ENCODE results near the gene SNX3. TPM values are rescaled to one million over a fixed set of nuclear protein-coding genes. Genes with fewer than 3 reads are reported as not detected.
A peak's percentile ranks its signal among the peaks of the same experiment; 100 is the strongest.

SNX3 gene
- total RNA-seq, 1 donor from 2014 or later, result 178 TPM

- Mint-ChIP-seq H3K36me3 (ENCODE audit: low read depth) (peaks cover 2% of the 10 kb centered on the region), H3K4me1 (ENCODE audit: low read depth) (peaks cover 40% of the 10 kb centered on the region), H3K4me3 (ENCODE audit: unreplicated experiment) (no peak overlapping the region), H3K27me3 (ENCODE audit: low read depth) (peaks cover 82% of the 10 kb centered on the region), H3K27ac (ENCODE audit: unreplicated experiment) (no peak overlapping the region), H3K9me3 (ENCODE audit: low read depth) (peaks cover 2% of the 10 kb centered on the region)
- no peak for TF ChIP-seq CTCF (IDR thresholded peaks at IDR 0.05)
- no peak for DNase-seq (ENCODE audit: low spot score)
Measured at GRCh38 chr6:108171918-108172516, 88.8 kb downstream of the SNX3 start.

GRCh38 chr6:108171291-108171917 lies 89.4 kb downstream of the SNX3 start:
- TF ChIP-seq CTCF (IDR thresholded peaks at IDR 0.05), result no peak
- Mint-ChIP-seq H3K4me1 (ENCODE audit: low read depth) (peaks cover 40% of the 10 kb centered on the region), H3K27me3 (ENCODE audit: low read depth) (peaks cover 81% of the 10 kb centered on the region), H3K9me3 (ENCODE audit: low read depth) (peaks cover 2% of the 10 kb centered on the region), H3K36me3 (ENCODE audit: low read depth) (peaks cover 2% of the 10 kb centered on the region), H3K4me3 (ENCODE audit: unreplicated experiment) (no peak overlapping the region), H3K27ac (ENCODE audit: unreplicated experiment) (no peak overlapping the region)
- no peak for DNase-seq (ENCODE audit: low spot score)

GRCh38 chr6:108170332-108171290 lies 90.2 kb downstream of the SNX3 start:
- Mint-ChIP-seq H3K36me3 (ENCODE audit: low read depth) (peaks cover 2% of the 10 kb centered on the region), H3K4me1 (ENCODE audit: low read depth) (peaks cover 41% of the 10 kb centered on the region), H3K27ac (ENCODE audit: unreplicated experiment) (no peak overlapping the region), H3K27me3 (ENCODE audit: low read depth) (peaks cover 81% of the 10 kb centered on the region), H3K4me3 (ENCODE audit: unreplicated experiment) (peak overlapping the region; percentile 16), H3K9me3 (ENCODE audit: low read depth) (peaks cover 2% of the 10 kb centered on the region)
- no peak for DNase-seq (ENCODE audit: low spot score)
- no peak for TF ChIP-seq CTCF (IDR thresholded peaks at IDR 0.05)

- H3K27ac Mint-ChIP-seq (ENCODE audit: unreplicated experiment), result no peak overlapping the region
- H3K27me3 Mint-ChIP-seq (ENCODE audit: low read depth), result peaks cover 81% of the 10 kb centered on the region
- TF ChIP-seq CTCF (IDR thresholded peaks at IDR 0.05), result no peak
- H3K9me3 Mint-ChIP-seq (ENCODE audit: low read depth), result peaks cover 2% of the 10 kb centered on the region
- H3K36me3 Mint-ChIP-seq (ENCODE audit: low read depth), result no peaks in the 10 kb centered on the region
- DNase-seq (ENCODE audit: low spot score), result no peak
- no peak overlapping the region for H3K4me3 Mint-ChIP-seq (ENCODE audit: unreplicated experiment)
- peaks cover 42% of the 10 kb centered on the region for H3K4me1 Mint-ChIP-seq (ENCODE audit: low read depth)
Measured at GRCh38 chr6:108169464-108170331, 91.1 kb downstream of the SNX3 start.

All from chondrocyte (in vitro differentiated cells).